ENCODE results near the gene KCNN3. TPM values are rescaled to one million over a fixed set of nuclear protein-coding genes. Genes with fewer than 3 reads are reported as not detected.

Gene KCNN3
- polyA plus RNA-seq, 3 donors: 2.4 to 2.9 (median 2.9) TPM

DNA sequence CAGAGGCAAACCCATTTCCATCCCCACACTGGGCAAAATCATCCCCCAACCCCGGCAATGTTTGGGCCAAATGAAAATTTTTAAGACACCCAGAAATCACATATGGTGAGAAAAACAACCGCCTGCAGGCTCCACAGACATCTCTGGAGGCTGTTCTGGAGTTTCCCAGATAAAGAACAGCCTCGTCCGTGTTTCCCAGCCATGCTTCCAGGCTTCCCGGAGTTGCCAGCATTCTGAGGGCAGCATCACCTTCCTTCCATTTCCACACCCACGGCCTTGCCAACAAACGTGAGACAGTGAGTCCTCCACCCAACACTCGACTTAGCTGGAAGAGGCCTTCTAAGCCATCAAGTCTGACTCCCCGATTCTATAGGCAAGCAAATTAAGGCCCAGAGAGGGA is 36.9 kb downstream of the KCNN3 start:
- no peak for DNase-seq (ENCODE audit: extremely low read depth in 1 of 11, low read depth in 9 of 11, low spot score in 4 of 11)

DNA sequence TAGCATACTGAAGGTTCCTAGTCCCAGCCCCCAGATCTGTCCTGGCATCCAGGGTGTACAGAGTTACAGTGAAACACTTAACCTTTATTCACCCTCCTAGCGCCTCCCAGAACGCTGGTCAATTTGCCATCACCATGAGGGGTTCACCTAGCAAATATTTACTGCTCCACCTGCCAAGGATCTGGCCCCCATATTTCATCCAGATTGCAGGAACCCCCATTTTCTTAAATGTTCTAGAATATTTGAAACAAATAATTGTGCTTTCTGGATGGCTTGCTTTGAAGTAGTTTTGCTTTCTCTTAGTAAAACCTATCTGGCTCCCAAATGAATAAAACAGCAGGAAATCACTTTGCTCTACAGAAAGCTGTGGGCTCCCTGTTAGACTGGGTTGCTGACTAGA is 37.7 kb downstream of the KCNN3 start:
- DNase-seq (ENCODE audit: extremely low read depth in 1 of 11, low read depth in 9 of 11, low spot score in 4 of 11): no peak

GRCh38 chr1:154831462-154831861 is 38.6 kb downstream of the KCNN3 start:
- no peak for DNase-seq (ENCODE audit: extremely low read depth in 1 of 11, low read depth in 9 of 11, low spot score in 4 of 11)

GRCh38 chr1:154829062-154829461 is 41.0 kb downstream of the KCNN3 start:
- DNase-seq (ENCODE audit: extremely low read depth in 1 of 11, low read depth in 9 of 11, low spot score in 4 of 11): no peak

GRCh38 chr1:154824179-154825000 is 45.7 kb downstream of the KCNN3 start:
- no peak for DNase-seq (ENCODE audit: extremely low read depth in 1 of 11, low read depth in 9 of 11, low spot score in 4 of 11)

- DNase-seq (ENCODE audit: extremely low read depth in 1 of 11, low read depth in 9 of 11, low spot score in 4 of 11): no peak
Observed at GRCh38 chr1:154822717-154823116, 47.4 kb downstream of the KCNN3 start.

GRCh38 chr1:154822233-154822632 is 47.8 kb downstream of the KCNN3 start:
- DNase-seq (ENCODE audit: extremely low read depth in 1 of 11, low read depth in 9 of 11, low spot score in 4 of 11): no peak

- DNase-seq (ENCODE audit: extremely low read depth in 1 of 11, low read depth in 9 of 11, low spot score in 4 of 11): no peak
Observed at GRCh38 chr1:154821083-154821482, 49.0 kb downstream of the KCNN3 start.

DNA sequence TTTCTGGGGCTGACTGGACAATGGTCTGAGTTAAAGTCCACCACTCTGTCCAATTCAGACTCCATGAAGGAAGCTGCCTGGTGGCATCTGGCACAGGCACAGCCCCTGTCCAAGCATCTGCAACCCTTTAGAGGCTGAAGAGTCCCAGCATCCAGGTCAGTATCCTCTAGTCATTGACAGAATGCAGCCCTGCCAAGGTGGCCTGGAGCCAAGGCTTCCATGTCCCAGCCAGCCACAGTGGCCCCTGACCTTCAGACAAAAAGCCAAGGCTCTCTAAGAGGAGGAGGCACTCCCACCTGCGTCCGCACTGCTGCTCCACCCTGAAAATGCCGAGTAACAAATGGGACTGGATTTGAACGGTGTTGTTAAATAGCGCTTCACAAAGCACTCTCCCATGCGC is 49.4 kb downstream of the KCNN3 start:
- DNase-seq (ENCODE audit: extremely low read depth in 1 of 11, low read depth in 9 of 11, low spot score in 4 of 11): no peak

DNA sequence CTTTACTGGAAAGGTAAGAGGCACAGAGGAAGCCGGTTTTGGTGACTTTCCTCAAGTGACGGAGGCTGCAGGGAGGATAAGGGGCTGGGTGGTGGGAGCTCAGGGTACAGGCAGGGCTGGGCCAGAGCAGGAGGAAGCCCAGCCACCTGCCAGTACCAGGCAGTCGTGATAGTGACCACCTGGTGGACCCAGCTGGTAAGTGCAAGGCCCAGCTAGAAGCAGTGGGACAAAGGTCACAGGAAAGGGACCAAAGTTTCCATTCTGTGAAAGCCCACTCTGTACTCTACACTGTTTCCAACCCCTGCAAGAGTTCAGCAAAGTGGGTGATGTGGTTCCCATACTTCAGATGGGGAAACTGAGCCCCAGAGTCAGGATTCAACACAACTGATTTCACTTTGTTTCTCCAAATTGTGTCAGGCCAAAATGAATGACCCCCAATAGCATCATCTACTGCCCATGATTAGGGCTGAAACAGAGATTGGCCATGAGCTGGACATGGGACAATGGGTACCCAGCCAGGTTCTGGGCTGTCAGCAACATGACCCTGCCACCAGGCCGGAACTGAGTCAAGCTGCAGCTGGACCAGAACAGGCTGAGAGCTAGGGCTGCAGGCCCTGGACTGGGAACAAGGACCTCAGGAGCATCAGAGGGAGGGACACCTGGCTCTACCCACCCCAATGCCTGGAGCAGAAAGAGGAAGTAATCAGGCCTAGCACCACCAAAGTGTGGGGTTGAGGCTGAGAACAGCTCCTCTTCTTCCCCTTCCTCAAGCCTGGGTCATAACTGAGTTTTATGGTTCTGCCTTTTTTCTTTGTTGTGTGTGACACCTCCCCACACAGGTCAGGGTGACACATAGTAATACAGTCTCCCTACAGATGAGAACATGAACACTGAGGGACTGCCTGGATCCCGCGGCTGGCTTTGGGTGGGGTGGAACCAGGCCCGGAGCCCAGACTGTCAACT is 50.2 kb downstream of the KCNN3 start:
- DNase-seq (ENCODE audit: extremely low read depth in 1 of 11, low read depth in 9 of 11, low spot score in 4 of 11): no peak

DNA sequence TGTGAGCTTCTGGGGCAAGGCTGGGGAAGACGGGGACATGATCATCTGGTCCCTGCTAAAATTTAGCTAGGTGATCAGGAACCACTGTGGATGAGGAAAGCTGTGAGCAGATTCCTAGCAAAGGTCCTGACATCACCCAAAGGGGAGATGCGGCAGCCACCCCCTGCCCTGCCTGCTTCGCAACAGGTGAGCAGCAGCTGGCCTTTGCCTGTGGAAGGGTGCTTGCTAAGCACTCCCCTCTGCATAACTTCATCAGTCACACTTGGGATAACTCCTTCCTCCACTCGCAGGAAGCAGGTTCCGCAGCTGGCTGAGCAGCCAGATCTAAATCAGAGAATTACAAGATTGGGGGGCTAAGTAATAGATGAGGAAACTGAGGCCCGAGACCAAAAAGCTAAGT is 51.2 kb downstream of the KCNN3 start:
- no peak for DNase-seq (ENCODE audit: extremely low read depth in 1 of 11, low read depth in 9 of 11, low spot score in 4 of 11)

DNA sequence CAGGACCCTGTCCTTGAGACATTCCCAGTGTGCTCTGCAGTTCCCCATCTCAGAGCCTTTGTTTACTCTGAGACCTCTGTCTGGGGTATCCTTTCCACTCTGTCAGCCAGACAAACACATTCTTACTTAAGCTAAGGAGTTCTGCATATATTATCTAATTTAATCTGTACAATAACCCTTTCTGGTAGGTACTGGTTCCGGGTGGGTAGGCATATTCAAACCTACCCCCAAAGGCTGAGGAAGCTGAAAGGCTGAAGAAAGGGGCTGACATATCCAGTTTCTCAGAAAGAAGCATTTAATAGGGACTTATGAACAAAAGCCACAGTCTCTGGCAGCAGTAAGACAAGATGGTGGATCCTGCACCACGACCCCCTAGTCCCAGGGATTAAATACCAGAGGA is 53.1 kb downstream of the KCNN3 start:
- no peak for DNase-seq (ENCODE audit: extremely low read depth in 1 of 11, low read depth in 9 of 11, low spot score in 4 of 11)

- no peak for DNase-seq (ENCODE audit: extremely low read depth in 1 of 11, low read depth in 9 of 11, low spot score in 4 of 11)
Observed at GRCh38 chr1:154816369-154816768, 53.7 kb downstream of the KCNN3 start.

DNA sequence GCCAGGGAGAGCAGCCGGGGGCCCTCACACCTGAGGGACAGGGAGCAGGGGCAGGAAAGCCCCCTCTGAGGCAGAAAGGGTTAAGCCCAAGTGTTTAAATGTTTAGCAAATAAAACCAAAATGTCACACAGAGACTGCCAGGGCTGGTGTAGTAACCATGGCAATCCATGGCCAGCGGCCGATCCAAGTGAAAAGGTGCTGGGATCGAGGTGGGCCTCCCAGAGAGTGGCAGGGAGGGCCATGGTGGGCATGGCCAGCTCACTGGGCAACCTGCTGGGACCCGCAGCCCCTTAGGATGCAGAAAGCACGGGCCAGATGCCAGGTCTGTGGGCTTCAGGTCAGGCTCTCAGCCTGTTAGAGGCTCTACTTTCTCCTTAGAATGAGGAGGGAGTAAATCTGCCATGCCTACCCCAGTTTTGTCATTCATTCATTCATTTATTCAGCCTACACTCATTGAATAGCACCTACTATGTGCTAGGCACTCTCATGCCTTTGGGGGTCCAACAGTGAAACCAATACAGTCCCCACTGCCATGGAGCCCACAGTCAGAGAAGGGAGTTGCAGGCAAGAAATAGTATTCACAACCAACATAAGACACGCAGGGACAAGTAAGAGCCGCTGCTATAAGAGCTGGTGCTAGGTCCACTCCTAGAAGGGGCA is 56.1 kb downstream of the KCNN3 start:
- no peak for DNase-seq (ENCODE audit: extremely low read depth in 1 of 11, low read depth in 9 of 11, low spot score in 4 of 11)

DNA sequence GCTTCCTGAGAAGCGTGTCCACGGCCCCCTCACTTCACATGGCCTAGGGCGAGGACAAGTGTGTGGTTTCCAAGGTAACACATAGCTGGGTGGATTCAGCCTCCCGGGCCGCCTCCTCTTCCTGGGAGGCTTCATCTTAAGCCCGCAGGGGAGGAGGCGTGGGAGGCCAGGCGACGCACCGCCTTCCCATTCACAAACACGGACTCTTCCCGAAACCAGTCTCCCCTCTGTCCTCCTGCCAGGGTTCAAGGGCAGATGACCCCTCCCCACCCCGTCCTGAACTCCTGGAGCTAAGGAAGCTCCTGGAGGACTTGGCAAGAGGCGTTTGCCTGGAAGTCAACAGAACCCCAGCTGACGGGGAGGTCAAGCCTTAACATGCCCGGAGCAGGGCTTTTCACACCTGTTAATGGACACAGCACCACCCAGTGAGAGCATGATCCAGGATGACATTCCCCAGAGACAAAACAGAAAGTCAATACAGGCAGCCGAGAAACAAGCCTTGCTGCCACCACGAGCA is 56.7 kb downstream of the KCNN3 start:
- DNase-seq (ENCODE audit: extremely low read depth in 1 of 11, low read depth in 9 of 11, low spot score in 4 of 11): no peak

DNA sequence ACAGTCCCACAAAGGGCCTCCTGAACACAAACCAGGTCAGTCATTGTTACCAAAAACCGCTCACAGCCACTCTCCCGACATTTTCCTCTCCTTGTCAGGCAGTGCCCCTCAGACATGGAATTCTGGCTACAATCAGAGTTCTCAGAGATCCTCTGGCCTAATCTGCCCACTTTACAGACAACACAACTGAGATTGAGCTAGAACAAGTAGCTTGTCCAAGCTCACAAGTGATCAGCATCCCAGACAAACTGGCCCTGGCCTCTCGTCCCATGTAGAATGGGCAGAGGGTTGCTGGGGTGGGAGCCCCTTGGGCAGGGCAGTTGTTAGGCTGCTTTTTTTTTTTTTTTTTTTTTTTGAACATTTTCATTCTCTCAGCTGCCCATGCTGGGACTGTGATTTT is 57.2 kb downstream of the KCNN3 start:
- DNase-seq (ENCODE audit: extremely low read depth in 1 of 11, low read depth in 9 of 11, low spot score in 4 of 11): no peak

DNA sequence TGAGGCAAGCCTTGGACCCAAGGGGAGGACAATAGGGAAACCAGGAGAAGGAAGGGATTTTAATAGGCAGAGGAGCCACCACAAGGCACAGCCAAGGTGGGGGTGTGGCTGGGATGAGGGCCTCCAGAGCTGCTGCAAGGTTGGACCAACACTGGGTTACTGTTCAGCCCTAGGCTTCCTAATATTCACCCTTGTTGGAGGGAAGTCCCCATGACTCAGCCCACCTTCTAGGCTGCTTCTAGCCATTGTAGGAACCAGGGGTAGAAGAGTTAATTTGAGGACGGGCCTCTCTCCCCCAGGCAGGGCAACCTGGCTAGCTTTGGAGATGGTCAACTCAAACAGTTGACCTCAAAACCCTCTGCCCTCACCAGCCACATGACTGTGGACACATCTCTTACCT is 59.5 kb downstream of the KCNN3 start:
- no peak for DNase-seq (ENCODE audit: extremely low read depth in 1 of 11, low read depth in 9 of 11, low spot score in 4 of 11)

DNA sequence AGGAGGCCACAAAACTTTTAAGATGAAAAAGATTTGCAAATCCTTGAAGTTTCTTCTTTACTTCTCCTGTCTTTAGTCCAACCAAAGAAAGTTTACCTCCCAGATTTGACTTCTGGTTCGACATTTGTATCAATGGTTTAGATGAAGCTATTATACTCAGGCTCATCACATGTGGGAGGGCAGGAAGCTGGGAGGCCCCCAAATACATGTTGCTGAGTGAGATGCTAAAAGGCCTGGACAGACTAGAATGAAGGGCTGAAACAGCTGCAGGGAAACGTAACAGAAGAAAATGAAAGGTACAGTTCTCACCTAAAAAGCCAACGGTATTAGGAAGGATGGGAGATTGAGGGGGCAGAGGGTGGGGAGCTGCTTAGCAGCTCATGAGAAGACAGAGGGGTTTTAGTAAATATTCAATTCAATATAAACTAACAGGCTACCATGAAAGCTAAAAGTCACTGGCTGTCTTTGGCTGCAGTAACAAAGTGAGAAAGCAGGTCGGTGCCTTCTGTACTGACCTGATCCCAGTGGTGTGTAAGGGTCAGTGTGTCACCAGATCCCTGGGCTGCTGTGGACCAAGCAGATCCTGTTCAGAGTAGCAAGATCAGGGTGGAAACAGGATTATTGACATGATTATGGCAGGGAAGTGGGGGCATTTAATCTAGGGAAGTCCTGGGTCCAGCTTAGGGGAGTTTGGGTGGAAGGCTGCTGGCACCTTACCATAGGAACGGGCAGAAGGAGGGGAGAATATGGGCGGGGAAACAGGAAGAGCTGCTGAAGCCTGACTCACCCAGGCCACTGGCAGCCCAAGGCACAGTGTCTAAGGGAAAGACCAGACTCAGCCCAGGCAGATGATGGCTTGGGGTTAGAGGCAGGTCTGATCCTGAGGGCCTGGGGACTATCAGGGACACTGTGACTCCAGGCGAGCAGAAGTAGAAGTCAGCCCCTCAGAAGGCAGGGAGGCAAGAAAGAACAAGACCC is 60.4 kb downstream of the KCNN3 start:
- no peak for DNase-seq (ENCODE audit: extremely low read depth in 1 of 11, low read depth in 9 of 11, low spot score in 4 of 11)

All from renal cortex interstitium (tissue), 11 donors.